WTC11 (cell line): ENCODE results near the gene POU2F1. TPM values are rescaled to one million over a fixed set of nuclear protein-coding genes. Genes with fewer than 3 reads are reported as not detected.

Experiments used
- ATAC-seq: fragments of 200-7000 bp; cut with Tn5 transposase; 2 replicates; pipeline ENCODE4 v1.10.0; 2021; ENCODE audit warnings: mild to moderate bottlenecking, moderate library complexity
- CTCF ChIA-PET: fragments of 300-600 bp; sonication (Branson Sonifier 250); formaldehyde crosslinking; loops from one replicate; lab custom pipeline; 2021; ENCODE audit warnings: antibody characterized with exemption; lab: Charles Lee
- POLR2A ChIA-PET: fragments of 350-600 bp; sonication (Branson Sonifier 250); formaldehyde crosslinking; loops from one replicate; lab custom pipeline; 2021; ENCODE audit warnings: antibody characterized with exemption; lab: Charles Lee
- DNase-seq: peaks from one replicate; pipeline ENCODE4 v3.0.0; 2021; ENCODE audit warnings: low spot score
- H3K27ac Mint-ChIP-seq: 2 replicates; pipeline ENCODE4 v1.8.0; 2021; ENCODE audit warnings: mixed read lengths
- H3K27me3 Mint-ChIP-seq: 2 replicates; pipeline ENCODE4 v1.8.0; 2021; ENCODE audit warnings: low read depth, mild to moderate bottlenecking, moderate library complexity, mixed read lengths
- H3K36me3 Mint-ChIP-seq: 2 replicates; pipeline ENCODE4 v1.8.0; 2021; ENCODE audit warnings: mixed read lengths
- H3K4me1 Mint-ChIP-seq: 2 replicates; pipeline ENCODE4 v1.8.0; 2022; ENCODE audit warnings: mixed read lengths
- H3K4me3 Mint-ChIP-seq: 2 replicates; pipeline ENCODE4 v1.8.0; 2021; ENCODE audit warnings: mild to moderate bottlenecking, moderate library complexity, mixed read lengths
- H3K9me3 Mint-ChIP-seq: 2 replicates; pipeline ENCODE4 v1.8.0; 2021; ENCODE audit warnings: mixed read lengths
- CREM ChIP-seq: sonication (generic); formaldehyde crosslinking; IDR thresholded peaks from 2 replicates; pipeline ENCODE4 v1.8.1; 2022; ENCODE audit warnings: mild to moderate bottlenecking, missing genetic modification reagents, moderate library complexity
- ELF4 ChIP-seq: sonication (generic); formaldehyde crosslinking; IDR thresholded peaks from 2 replicates; pipeline ENCODE4 v1.8.1; 2022; ENCODE audit warnings: low read depth, mild to moderate bottlenecking, moderate library complexity, missing genetic modification reagents
- EMX1 ChIP-seq: fragments of 250-450 bp; sonication (Bioruptor Pico); IDR thresholded peaks from 2 replicates; pipeline ENCODE4 v1.8.0; 2021; ENCODE audit warnings: mild to moderate bottlenecking
- MXD4 ChIP-seq: fragments of 250-450 bp; sonication (Bioruptor Pico); IDR thresholded peaks from 2 replicates; pipeline ENCODE4 v1.8.0; 2021; ENCODE audit warnings: mild to moderate bottlenecking, moderate library complexity, borderline replicate concordance
- MYBL2 ChIP-seq: sonication (generic); formaldehyde crosslinking; IDR thresholded peaks from 2 replicates; pipeline ENCODE4 v1.8.1; 2023; ENCODE audit warnings: mild to moderate bottlenecking, moderate library complexity, missing genetic modification reagents
- NFATC4 ChIP-seq: fragments of 250-450 bp; sonication (Bioruptor Pico); IDR thresholded peaks from 2 replicates; pipeline ENCODE4 v1.9.0; 2021; ENCODE audit warnings: mild to moderate bottlenecking
- NR1H2 ChIP-seq: sonication (generic); formaldehyde crosslinking; IDR thresholded peaks from 2 replicates; pipeline ENCODE4 v1.9.0; 2021; ENCODE audit warnings: mild to moderate bottlenecking, moderate library complexity, missing genetic modification reagents
- PREB ChIP-seq: sonication (generic); formaldehyde crosslinking; IDR thresholded peaks from 2 replicates; pipeline ENCODE4 v1.8.1; 2022; ENCODE audit warnings: mild to moderate bottlenecking, missing genetic modification reagents, moderate library complexity, borderline replicate concordance
- PRRX2 ChIP-seq: fragments of 250-450 bp; sonication (Bioruptor Pico); IDR thresholded peaks from 2 replicates; pipeline ENCODE4 v1.8.0; 2021; ENCODE audit warnings: mild to moderate bottlenecking
- SMAD4 ChIP-seq: sonication (generic); formaldehyde crosslinking; IDR thresholded peaks from 2 replicates; pipeline ENCODE4 v1.8.0; 2022; ENCODE audit warnings: mild to moderate bottlenecking, missing genetic modification reagents
- ZNF219 ChIP-seq: sonication (generic); formaldehyde crosslinking; IDR thresholded peaks from 2 replicates; pipeline ENCODE4 v1.8.0; 2023; ENCODE audit warnings: missing genetic modification reagents, mild to moderate bottlenecking, borderline replicate concordance
- ZNF425 ChIP-seq: fragments of 250-450 bp; sonication (Bioruptor Pico); conservative IDR thresholded peaks from 2 replicates; pipeline ENCODE4 v1.9.0; 2021; ENCODE audit warnings: mild to moderate bottlenecking
- ZNF671 ChIP-seq: fragments of 250-450 bp; sonication (Bioruptor Pico); IDR thresholded peaks from 2 replicates; pipeline ENCODE4 v1.8.0; 2021; ENCODE audit warnings: mild to moderate bottlenecking
- total RNA-seq: library from RNA; stranded (reverse); gene quantifications from 3 replicates; pipeline ENCODE4 v1.2.3, GENCODE V29; 2021
- TF ChIP-seq, protein P1 (sequence below): sonication (generic); formaldehyde crosslinking; IDR thresholded peaks from 2 replicates; pipeline ENCODE4 v1.8.1; 2022; ENCODE audit warnings: missing genetic modification reagents, borderline replicate concordance
- TF ChIP-seq, protein P2 (sequence below): sonication (generic); formaldehyde crosslinking; IDR thresholded peaks from 2 replicates; pipeline ENCODE4 v1.8.1; 2023; ENCODE audit warnings: mild to moderate bottlenecking, missing genetic modification reagents, moderate library complexity
- TF ChIP-seq, protein P3 (sequence below): sonication (generic); formaldehyde crosslinking; IDR thresholded peaks from 2 replicates; pipeline ENCODE4 v1.8.0; 2023; ENCODE audit warnings: missing genetic modification reagents, mild to moderate bottlenecking, borderline replicate concordance
- TF ChIP-seq, protein P4 (sequence below): sonication (generic); formaldehyde crosslinking; IDR thresholded peaks from 2 replicates; pipeline ENCODE4 v1.8.0; 2023; ENCODE audit warnings: mild to moderate bottlenecking, missing genetic modification reagents
- TF ChIP-seq, protein P5 (sequence below): sonication (generic); formaldehyde crosslinking; IDR thresholded peaks from 2 replicates; pipeline ENCODE4 v1.8.1; 2023; ENCODE audit warnings: mild to moderate bottlenecking, missing genetic modification reagents
- TF ChIP-seq, protein P6 (sequence below): fragments of 250-450 bp; sonication (Bioruptor Pico); IDR thresholded peaks from 2 replicates; pipeline ENCODE4 v1.9.0; 2021; ENCODE audit warnings: moderate library complexity, mild to moderate bottlenecking, inconsistent platforms, borderline replicate concordance

The POU2F1 gene
- total RNA-seq, 1 experiment from 2014 or later: 51.3 TPM

GRCh38 chr1:167426716-167427115, 206.0 kb downstream of the POU2F1 start:
- TF ChIP-seq, protein P1, sequence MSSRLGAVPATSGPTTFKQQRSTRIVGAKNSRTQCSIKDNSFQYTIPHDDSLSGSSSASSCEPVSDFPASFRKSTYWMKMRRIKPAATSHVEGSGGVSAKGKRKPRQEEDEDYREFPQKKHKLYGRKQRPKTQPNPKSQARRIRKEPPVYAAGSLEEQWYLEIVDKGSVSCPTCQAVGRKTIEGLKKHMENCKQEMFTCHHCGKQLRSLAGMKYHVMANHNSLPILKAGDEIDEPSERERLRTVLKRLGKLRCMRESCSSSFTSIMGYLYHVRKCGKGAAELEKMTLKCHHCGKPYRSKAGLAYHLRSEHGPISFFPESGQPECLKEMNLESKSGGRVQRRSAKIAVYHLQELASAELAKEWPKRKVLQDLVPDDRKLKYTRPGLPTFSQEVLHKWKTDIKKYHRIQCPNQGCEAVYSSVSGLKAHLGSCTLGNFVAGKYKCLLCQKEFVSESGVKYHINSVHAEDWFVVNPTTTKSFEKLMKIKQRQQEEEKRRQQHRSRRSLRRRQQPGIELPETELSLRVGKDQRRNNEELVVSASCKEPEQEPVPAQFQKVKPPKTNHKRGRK (CRISPR knock-in tag): no peak
- TF ChIP-seq ELF4 (CRISPR knock-in tag) (no peak), NFATC4 (CRISPR knock-in tag) (no peak), PRRX2 (no peak), SMAD4 (CRISPR knock-in tag) (no peak), EMX1 (CRISPR knock-in tag) (no peak), CREM (no peak), ZNF671 (CRISPR knock-in tag) (no peak), NR1H2 (CRISPR knock-in tag) (no peak), MYBL2 (CRISPR knock-in tag) (no peak), ZNF219 (no peak), MXD4 (CRISPR knock-in tag) (no peak), PREB (CRISPR knock-in tag) (no peak), ZNF425 (CRISPR knock-in tag) (no peak)
- TF ChIP-seq, protein P2, sequence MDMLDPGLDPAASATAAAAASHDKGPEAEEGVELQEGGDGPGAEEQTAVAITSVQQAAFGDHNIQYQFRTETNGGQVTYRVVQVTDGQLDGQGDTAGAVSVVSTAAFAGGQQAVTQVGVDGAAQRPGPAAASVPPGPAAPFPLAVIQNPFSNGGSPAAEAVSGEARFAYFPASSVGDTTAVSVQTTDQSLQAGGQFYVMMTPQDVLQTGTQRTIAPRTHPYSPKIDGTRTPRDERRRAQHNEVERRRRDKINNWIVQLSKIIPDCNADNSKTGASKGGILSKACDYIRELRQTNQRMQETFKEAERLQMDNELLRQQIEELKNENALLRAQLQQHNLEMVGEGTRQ (CRISPR knock-in tag): no peak
- TF ChIP-seq, protein P3, sequence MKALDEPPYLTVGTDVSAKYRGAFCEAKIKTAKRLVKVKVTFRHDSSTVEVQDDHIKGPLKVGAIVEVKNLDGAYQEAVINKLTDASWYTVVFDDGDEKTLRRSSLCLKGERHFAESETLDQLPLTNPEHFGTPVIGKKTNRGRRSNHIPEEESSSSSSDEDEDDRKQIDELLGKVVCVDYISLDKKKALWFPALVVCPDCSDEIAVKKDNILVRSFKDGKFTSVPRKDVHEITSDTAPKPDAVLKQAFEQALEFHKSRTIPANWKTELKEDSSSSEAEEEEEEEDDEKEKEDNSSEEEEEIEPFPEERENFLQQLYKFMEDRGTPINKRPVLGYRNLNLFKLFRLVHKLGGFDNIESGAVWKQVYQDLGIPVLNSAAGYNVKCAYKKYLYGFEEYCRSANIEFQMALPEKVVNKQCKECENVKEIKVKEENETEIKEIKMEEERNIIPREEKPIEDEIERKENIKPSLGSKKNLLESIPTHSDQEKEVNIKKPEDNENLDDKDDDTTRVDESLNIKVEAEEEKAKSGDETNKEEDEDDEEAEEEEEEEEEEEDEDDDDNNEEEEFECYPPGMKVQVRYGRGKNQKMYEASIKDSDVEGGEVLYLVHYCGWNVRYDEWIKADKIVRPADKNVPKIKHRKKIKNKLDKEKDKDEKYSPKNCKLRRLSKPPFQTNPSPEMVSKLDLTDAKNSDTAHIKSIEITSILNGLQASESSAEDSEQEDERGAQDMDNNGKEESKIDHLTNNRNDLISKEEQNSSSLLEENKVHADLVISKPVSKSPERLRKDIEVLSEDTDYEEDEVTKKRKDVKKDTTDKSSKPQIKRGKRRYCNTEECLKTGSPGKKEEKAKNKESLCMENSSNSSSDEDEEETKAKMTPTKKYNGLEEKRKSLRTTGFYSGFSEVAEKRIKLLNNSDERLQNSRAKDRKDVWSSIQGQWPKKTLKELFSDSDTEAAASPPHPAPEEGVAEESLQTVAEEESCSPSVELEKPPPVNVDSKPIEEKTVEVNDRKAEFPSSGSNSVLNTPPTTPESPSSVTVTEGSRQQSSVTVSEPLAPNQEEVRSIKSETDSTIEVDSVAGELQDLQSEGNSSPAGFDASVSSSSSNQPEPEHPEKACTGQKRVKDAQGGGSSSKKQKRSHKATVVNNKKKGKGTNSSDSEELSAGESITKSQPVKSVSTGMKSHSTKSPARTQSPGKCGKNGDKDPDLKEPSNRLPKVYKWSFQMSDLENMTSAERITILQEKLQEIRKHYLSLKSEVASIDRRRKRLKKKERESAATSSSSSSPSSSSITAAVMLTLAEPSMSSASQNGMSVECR: no peak
- TF ChIP-seq, protein P4, sequence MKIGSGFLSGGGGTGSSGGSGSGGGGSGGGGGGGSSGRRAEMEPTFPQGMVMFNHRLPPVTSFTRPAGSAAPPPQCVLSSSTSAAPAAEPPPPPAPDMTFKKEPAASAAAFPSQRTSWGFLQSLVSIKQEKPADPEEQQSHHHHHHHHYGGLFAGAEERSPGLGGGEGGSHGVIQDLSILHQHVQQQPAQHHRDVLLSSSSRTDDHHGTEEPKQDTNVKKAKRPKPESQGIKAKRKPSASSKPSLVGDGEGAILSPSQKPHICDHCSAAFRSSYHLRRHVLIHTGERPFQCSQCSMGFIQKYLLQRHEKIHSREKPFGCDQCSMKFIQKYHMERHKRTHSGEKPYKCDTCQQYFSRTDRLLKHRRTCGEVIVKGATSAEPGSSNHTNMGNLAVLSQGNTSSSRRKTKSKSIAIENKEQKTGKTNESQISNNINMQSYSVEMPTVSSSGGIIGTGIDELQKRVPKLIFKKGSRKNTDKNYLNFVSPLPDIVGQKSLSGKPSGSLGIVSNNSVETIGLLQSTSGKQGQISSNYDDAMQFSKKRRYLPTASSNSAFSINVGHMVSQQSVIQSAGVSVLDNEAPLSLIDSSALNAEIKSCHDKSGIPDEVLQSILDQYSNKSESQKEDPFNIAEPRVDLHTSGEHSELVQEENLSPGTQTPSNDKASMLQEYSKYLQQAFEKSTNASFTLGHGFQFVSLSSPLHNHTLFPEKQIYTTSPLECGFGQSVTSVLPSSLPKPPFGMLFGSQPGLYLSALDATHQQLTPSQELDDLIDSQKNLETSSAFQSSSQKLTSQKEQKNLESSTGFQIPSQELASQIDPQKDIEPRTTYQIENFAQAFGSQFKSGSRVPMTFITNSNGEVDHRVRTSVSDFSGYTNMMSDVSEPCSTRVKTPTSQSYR (CRISPR knock-in tag): no peak
- TF ChIP-seq, protein P5, sequence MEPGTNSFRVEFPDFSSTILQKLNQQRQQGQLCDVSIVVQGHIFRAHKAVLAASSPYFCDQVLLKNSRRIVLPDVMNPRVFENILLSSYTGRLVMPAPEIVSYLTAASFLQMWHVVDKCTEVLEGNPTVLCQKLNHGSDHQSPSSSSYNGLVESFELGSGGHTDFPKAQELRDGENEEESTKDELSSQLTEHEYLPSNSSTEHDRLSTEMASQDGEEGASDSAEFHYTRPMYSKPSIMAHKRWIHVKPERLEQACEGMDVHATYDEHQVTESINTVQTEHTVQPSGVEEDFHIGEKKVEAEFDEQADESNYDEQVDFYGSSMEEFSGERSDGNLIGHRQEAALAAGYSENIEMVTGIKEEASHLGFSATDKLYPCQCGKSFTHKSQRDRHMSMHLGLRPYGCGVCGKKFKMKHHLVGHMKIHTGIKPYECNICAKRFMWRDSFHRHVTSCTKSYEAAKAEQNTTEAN (CRISPR knock-in tag): no peak
- TF ChIP-seq, protein P6, sequence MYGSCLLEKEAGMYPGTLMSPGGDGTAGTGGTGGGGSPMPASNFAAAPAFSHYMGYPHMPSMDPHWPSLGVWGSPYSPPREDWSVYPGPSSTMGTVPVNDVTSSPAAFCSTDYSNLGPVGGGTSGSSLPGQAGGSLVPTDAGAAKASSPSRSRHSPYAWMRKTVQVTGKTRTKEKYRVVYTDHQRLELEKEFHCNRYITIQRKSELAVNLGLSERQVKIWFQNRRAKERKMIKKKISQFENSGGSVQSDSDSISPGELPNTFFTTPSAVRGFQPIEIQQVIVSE (CRISPR knock-in tag): no peak
- H3K27me3 Mint-ChIP-seq: no peaks in the 10 kb centered on the region; the same call in 1 of the 2 replicates
- H3K36me3 Mint-ChIP-seq: no peaks in the 10 kb centered on the region
- peak overlapping the region; percentile 39; the same call in 1 of the 2 replicates for H3K27ac Mint-ChIP-seq
- H3K9me3 Mint-ChIP-seq: no peaks in the 10 kb centered on the region
- no peak for ATAC-seq
- peaks cover 84% of the 10 kb centered on the region for H3K4me1 Mint-ChIP-seq
- POLR2A ChIA-PET: no interaction called here
- no peak for DNase-seq
- H3K4me3 Mint-ChIP-seq: no peak overlapping the region; the same call in 1 of the 2 replicates
- CTCF ChIA-PET: interaction anchor here (1.0 to 1.8 kb wide), 2 partner anchors 63 to 158 kb away, joined by 3 to 5 read pairs; no protein-coding TSS in a partner anchor
